KOPT-K1 (cell line): ENCODE measurements around the gene ASGR2.
"Not testable (repeated sequence)": the region's sequence is repeated elsewhere in the genome, so short reads cannot be mapped to it uniquely, and the experiment has no call there.

ENCODE experiments used
- H3K27ac ChIP-seq: fragments of 200-600 bp; sonication (generic); 2 replicates; pipeline ENCODE4 v1.5.1; 2016; ENCODE audit warnings: antibody characterized with exemption, mild to moderate bottlenecking, low read depth, low read length; ENCODE audit not compliant: poor library complexity, severe bottlenecking
- H3K36me3 ChIP-seq: fragments of 200-600 bp; sonication (generic); 2 replicates; pipeline ENCODE4 v1.5.1; 2017; ENCODE audit warnings: antibody characterized with exemption, mild to moderate bottlenecking, low read length, moderate library complexity; ENCODE audit not compliant: insufficient read depth
- H3K9me3 ChIP-seq: fragments of 200-600 bp; sonication (generic); 2 replicates; pipeline ENCODE4 v1.5.1; 2017; ENCODE audit warnings: antibody characterized with exemption, low read length, mild to moderate bottlenecking; ENCODE audit not compliant: insufficient read depth, poor library complexity, severe bottlenecking

The ASGR2 gene

GRCh38 chr17:7114241-7114874 is at the start of gene ASGR2:
TSS of gene ASGR2 (minus strand) at chr17:7114822. CDS start at chr17:7114240, 582 bp downstream.
- Histone ChIP-seq H3K36me3 (no peaks in the 10 kb centered on the region), H3K9me3 (no peaks in the 10 kb centered on the region), H3K27ac (no peak within 1 kb of the TSS)

GRCh38 chr17:7159571-7159970 is 44.9 kb upstream of the ASGR2 start:
- not testable (repeated sequence) for H3K36me3 ChIP-seq, H3K27ac ChIP-seq, H3K9me3 ChIP-seq

DNA sequence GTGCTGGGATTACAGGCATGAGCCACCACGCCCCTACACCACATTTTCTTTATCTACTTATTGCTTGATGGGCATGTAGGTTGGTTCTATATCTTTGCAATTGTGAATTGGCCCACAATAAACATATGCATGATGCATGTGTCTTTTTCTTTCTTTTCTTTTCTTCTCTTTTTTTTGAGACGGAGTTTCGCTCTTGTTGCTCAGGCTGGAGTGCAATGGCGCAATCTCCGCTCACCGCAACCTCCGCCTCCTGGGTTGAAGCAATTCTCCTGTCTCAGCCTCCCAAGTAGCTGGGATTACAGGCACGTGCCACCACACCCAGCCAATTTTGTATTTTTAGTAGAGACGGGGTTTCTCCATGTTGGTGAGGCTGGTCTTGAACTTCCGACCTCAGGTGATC is 43.8 kb upstream of the ASGR2 start:
- H3K27ac ChIP-seq, H3K36me3 ChIP-seq, H3K9me3 ChIP-seq: not testable (repeated sequence)

DNA sequence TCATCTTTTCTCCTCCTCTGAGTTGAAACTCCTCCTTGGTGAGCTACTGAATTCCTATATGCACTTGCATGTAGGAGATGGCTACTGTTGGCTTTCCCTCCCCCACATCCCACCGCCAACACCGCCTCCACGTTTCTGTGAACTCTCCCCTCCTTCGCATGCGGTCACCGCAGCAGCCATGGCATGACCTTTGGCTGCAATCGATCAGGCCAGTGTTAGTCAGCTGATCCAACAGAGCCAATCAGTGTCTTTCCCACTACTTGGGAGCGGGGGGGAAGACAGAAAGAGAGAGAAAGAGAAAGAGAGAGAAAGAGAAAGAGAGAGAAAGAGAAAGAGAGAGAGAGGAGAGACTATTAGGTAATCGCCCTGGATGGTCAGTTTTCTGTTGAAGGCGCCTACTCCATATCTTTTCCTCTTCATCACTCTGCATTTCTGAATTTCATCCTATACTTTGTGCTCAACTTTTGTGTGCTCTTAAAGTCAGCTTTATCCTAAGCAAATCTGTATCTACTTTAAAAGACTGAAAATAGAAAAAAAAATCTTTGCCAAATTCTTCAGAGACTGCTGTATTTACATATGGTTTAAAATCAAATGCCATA is 41.8 kb upstream of the ASGR2 start:
- Histone ChIP-seq H3K9me3 (no peaks in the 10 kb centered on the region), H3K27ac (no peak overlapping the region)

DNA sequence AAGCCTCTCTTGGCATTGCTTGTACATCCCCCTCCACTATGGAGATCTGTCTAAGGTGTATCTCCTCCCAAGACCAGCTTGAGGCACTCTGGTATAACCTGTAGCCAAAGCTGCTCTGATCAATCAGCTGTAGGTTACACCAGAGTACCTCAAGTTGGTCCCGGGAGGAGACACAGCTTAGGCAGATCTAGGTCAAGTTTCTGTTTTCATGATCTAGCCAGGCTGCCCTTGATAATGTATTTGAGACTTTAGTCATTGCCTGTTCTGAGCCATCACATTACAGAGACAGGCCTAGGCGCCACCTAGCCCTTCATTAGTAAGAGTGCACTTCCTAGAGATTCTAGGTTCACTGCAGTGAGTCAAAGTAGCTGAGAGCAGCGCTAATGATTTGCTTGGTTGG is 33.1 kb upstream of the ASGR2 start:
- Histone ChIP-seq H3K9me3 (no peaks in the 10 kb centered on the region), H3K27ac (no peak overlapping the region), H3K36me3 (no peaks in the 10 kb centered on the region)

More for the DNA sequence above, 41.8 kb upstream of the ASGR2 start:
- H3K36me3 ChIP-seq = no peaks in the 10 kb centered on the region

DNA sequence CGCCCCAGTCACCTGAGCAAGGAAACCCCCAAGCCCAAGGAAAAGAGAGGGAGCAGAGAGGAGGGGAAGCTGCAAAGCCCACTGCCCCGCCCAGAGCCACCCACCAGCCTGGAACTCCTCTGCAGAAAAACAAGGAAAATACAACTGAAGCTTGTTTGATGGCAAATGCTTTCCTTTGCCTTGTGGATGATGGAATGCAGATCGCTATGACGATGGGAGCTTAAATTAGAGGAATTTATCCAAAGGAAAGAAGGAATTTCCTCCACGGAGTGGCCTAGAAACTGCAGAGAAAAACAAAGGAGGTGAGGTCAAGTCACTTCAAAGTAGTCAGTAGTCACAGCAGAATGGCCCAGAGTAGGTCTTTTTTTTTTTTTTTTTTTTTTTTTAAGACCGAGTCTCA is 31.5 kb upstream of the ASGR2 start:
- no peaks in the 10 kb centered on the region for H3K9me3 ChIP-seq
- no peak overlapping the region for H3K27ac ChIP-seq

GRCh38 chr17:7144213-7144612 is 29.6 kb upstream of the ASGR2 start:
- Histone ChIP-seq H3K36me3 (no peaks in the 10 kb centered on the region), H3K27ac (no peak overlapping the region), H3K9me3 (no peaks in the 10 kb centered on the region)

More for the DNA sequence above, 31.5 kb upstream of the ASGR2 start:
- H3K36me3 ChIP-seq = no peaks in the 10 kb centered on the region

GRCh38 chr17:7141824-7142223 is 27.2 kb upstream of the ASGR2 start:
- Histone ChIP-seq H3K9me3 (no peaks in the 10 kb centered on the region), H3K27ac (no peak overlapping the region), H3K36me3 (no peaks in the 10 kb centered on the region)

DNA sequence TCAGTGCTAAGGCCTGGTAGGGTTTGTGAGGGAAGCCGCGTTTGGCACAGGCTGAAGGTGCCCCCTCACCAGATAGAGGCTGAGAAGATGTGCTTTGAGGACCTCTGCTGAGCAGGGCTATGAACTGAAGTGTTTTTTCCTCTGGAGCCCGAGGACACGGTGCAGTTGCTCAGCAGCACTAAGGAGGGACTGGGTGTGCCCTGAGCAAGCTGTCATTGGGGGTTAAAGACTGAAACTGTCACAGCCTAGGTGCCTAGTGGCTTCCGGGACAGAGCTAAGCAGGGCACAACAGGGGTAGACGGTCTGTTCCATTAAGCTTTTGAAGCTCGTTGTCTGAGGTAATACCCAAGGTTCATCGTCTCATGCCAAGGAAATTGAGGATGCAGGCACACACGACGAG is 24.8 kb upstream of the ASGR2 start:
- no peaks in the 10 kb centered on the region for H3K36me3 ChIP-seq
- no peaks in the 10 kb centered on the region for H3K9me3 ChIP-seq
- no peak overlapping the region for H3K27ac ChIP-seq

DNA sequence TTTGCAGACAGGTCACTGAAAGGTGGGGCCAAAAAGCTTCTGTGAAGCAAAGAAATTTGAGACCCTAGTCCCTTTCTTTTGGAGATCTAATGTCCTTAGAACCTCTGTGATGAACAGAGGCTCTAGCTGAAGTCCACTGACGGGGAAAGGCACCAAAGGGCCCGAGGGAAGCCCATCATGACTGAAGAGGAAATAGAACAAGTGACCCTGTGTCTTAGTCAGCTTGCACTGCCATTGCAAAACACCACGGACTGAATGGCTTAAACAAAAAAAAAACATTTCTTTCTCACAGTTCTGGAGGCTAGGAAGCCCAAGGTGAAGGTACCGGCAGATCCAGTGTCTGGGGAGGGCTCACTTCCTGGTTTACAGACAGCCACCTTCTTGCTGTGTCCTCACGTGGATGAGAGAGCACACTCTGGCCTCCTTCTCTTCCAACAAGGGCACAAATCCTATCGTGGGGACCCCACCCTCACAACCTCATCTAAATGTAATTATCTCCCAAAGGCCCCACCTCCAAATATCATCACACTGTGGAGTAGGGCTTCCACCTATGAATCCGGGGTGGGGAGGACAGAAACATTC is 24.3 kb upstream of the ASGR2 start:
- no peak overlapping the region for H3K27ac ChIP-seq
- no peaks in the 10 kb centered on the region for H3K36me3 ChIP-seq
- H3K9me3 ChIP-seq = no peaks in the 10 kb centered on the region

GRCh38 chr17:7137171-7137943 is 22.7 kb upstream of the ASGR2 start:
- Histone ChIP-seq H3K36me3 (no peaks in the 10 kb centered on the region), H3K9me3 (no peaks in the 10 kb centered on the region), H3K27ac (no peak overlapping the region)

- Histone ChIP-seq H3K9me3 (no peaks in the 10 kb centered on the region), H3K36me3 (no peaks in the 10 kb centered on the region), H3K27ac (no peak overlapping the region)
These were observed 21.8 kb upstream of the ASGR2 start for GRCh38 chr17:7136266-7136877.

DNA sequence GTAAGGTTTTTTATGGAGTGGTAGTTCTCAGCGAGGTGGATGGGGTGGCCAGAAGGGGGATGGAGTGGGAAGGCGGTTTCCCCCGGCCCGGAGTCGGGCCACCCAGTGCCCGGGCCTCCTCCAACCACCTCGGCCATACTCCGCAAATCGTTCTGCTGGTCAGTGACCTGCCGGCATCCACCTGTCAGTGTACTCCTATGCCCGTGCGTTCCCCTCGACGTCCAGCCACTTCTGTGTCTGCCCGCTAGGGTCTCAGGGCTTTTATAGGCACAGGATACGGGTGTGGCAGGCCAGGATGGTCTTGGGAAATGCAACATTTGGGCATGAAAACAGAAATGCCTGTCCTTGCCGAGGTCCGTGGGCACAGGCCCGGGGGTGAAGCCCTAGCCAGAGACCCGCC is 19.3 kb upstream of the ASGR2 start:
- no peak overlapping the region for H3K27ac ChIP-seq
- no peaks in the 10 kb centered on the region for H3K36me3 ChIP-seq
- no peaks in the 10 kb centered on the region for H3K9me3 ChIP-seq

DNA sequence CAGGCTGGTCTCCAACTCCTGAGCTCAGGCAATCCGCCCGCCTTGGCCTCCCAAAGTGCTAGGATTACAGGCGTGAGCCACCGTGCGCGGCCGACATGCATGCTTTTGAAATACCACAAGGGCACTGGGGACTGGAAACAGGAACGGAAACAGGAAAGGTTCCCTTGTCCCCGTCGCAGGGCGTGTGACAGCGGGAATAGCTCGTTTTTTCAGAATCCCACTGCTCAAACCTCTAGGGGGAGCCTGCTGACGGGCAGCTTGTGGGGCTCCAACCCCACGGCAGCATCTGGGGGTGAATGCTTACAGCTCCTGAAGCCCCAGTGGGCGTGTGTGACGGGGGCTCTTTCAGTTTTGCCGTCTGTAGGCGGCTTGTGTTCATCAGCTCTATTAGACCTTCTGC is 18.8 kb upstream of the ASGR2 start:
- Histone ChIP-seq H3K36me3 (no peaks in the 10 kb centered on the region), H3K9me3 (no peaks in the 10 kb centered on the region), H3K27ac (no peak overlapping the region)

DNA sequence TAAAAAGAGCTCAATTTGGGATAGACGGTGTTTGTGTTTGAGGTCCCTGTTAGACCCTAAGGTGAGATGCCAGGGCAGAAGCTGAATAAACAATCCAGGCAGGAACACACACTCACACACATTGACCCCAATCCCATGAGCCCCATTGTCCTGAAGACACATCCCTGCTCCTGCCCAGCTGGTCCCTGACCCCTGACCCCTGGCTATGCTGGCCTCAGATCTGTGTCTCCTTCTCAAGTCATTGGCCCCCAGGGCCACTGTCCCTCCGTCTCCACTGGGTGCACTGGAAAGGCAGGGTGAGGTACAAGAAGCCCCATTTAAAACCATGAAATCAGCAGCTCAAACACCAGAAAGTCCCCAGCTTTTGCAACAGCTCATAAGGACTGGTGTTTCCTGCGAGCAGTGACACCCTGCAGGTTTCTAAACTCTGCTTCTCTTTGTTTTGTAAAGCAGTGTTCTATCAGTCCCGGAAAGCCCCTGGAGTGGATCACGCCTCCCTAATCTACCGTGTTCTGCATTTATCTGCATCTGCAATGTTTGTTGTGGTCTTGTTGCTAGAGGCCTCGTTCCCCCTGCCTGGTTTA is 18.0 kb upstream of the ASGR2 start:
- no peaks in the 10 kb centered on the region for H3K9me3 ChIP-seq
- no peak overlapping the region for H3K27ac ChIP-seq
- H3K36me3 ChIP-seq = no peaks in the 10 kb centered on the region
